HG03064 (cell line): ENCODE measurements around the gene ADAMTS13.
"Not testable (repeated sequence)": the region's sequence is repeated elsewhere in the genome, so short reads cannot be mapped to it uniquely, and the experiment has no call there.

Source experiments
- ATAC-seq: cut with Tn5 transposase; IDR thresholded peaks from one replicate; pipeline ENCODE4 v1.9.1; 2021; ENCODE audit warnings: low read depth; ENCODE audit not compliant: unreplicated experiment

Gene ADAMTS13

DNA sequence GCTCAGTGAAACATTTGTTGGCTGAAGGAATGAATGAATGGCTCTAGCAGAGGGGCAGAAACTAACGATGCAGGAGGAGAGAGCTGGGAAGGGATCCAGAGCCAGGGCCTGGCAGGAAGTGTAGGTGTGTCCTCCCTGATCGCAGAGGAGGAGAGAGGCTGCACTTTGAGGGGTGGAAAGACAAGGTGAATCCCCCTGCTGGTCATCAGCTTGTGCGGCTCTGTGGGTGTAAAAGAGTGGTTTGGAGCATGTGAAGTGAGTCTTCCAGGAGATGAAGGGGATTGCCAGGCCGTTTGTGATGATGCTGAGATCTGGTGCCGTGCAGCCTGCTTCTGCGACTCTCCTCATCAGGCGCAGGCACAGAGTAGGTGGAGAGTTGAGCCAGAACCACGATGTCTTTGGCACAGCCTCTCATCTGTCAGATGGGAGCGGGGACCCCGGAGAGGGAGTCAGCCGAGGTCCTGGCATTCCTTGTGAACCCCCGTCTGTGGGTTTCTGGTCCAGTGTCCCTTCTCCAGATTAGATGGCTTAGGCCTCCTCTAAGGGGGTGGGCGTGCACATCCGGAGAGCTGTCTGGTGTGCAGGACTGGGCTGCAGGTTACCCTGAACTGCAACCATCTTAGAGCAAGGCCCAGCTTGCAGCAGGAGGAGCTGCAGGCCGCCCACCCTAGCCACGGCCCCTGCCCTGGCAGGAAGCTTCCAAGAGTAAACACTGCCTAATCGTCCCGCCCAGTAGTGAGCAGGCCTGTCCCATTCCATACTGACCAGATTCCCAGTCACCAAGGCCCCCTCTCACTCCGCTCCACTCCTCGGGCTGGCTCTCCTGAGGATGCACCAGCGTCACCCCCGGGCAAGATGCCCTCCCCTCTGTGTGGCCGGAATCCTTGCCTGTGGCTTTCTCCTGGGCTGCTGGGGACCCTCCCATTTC, at the start of gene ADAMTS13:
TSS of gene ADAMTS13 (plus strand) at position 753 of the 928 bp plus-strand sequence. CDS start at position 830, 77 bp downstream.
- no peak for ATAC-seq

DNA sequence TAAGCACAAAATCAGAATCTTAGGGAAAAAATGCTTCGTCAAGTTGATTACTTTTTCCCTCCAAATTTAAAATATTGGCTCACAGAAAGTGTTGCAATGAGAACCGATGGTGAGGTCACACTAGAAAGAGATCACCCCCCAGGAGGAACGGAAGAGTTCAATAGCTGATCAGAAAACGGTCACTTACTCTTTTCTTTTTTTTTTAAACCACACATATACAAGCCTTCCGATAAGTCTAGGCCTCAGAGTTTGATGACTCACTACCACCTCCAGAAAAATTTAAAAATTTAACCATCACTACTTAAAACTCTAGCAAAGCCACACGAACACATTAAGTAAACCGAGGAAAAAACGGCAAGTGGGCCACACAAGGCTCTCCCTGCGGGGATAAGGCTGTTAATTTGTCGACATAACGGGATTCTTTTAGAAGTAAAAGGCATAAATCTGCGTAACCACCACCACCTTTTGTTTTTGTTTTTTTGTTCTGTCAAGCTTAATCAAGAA, 47.5 kb upstream of the ADAMTS13 start:
- no peak for ATAC-seq

DNA sequence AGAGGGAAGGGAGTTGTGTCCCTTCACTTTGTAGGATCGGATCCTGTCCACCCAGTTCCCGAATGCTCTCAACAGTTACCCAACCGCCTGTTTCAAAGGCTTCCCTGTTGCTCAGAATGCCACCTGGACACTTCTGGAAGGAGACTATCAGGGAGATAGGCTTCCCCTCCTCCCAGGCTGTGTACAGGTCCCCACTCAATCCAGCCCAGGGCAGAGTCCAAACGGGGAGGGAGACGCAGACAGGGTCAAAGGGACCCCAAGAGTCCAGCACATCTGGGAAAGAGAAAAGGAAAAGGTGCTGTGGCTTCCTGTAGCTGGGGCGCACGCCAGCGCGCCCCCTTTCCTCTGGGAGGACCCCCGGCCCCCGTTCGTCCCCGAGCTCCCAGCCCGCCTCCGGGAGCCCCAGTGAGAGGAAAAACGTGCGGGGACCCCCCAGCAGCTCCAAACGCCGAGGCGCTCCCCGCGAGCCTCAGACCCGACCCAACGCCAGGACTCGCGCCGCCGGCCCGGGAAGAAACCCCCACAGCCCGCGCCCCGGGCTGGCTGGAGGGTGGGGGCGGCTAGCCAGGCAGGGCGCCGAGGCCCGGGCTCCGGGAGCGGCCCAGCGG, 46.9 kb upstream of the ADAMTS13 start:
- peak; percentile 7 for ATAC-seq

- ATAC-seq: peak; percentile 81
Observed at GRCh38 chr9:133375724-133376654, 46.2 kb upstream of the ADAMTS13 start, which contains the start of the genes STKLD1 and SURF4. Gene STKLD1, plus strand, starts transcription at chr9:133376366. Its CDS starts 108 bp downstream, at chr9:133376474. Gene SURF4, minus strand, starts transcription at chr9:133376060. Its CDS starts 91 bp downstream, at chr9:133375969.

DNA sequence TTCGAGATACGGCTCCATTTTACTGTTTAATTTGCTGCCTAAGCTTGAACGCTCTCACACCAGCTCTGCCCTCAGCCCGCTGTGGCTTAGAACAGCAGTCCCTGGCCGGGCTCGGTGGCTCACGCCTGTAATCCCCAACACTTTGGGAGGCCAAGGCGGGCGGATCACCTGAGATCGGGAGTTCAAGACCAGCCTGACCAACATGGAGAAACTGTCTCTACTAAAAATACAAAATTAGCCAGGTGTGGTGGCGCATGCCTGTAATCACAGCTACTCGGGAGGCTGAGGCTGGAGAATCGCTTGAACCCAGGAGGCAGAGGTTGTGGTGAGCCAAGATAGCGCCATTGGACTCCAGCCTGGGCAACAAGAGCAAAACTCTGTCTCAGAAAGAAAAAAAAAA, 44.9 kb upstream of the ADAMTS13 start:
- not testable (repeated sequence) for ATAC-seq

GRCh38 chr9:133377721-133378216, 44.4 kb upstream of the ADAMTS13 start:
- ATAC-seq: no peak

- no peak for ATAC-seq
Observed at GRCh38 chr9:133378408-133378962, 43.7 kb upstream of the ADAMTS13 start.

DNA sequence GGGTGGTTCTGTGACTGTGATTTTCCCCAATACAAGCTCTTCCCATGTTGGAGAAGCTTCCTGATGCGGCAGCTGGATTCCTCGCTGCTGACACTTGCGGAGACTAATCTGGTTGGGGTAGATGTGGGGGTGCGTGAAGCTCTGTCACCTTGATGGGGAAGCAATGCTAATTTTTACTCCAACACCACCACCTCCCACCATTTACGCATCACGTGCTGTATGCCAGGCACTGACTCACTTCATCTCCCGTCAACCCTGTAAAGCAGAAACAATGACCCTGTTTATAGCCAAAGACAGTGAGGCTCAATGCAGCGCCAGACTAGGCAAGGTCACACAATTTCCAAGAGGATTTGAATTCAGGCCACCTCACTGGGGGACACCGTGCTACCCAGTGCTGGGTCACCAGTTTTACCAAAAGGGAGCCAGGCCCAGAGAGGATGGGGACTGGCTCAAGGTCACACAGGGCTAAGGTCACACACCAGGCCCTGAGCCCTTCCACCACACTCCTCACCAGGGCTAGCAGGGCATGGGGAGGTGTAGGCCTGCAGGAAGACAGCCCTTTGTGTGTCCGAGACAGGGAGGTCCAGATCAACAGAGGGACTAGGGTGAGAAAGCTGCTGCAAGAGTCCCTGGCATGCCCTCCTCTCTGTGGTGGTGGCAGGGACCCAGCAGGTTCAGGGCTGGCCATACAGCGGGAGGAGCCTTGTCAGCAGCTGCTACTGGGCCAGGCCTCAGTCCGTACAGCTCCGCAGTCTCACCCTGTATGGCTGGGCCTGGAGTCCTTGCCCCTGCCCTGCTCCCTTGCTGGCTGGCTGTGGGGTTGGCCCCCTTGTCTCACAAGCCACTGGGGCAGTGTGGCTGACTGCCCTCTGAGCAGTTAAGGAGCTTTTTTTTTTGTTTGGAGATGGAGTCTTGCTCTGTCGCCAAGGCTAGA, 42.7 kb upstream of the ADAMTS13 start:
- no peak for ATAC-seq

GRCh38 chr9:133380734-133381133, 41.4 kb upstream of the ADAMTS13 start:
- ATAC-seq: no peak

GRCh38 chr9:133382507-133383141, 39.5 kb upstream of the ADAMTS13 start:
- no peak for ATAC-seq

DNA sequence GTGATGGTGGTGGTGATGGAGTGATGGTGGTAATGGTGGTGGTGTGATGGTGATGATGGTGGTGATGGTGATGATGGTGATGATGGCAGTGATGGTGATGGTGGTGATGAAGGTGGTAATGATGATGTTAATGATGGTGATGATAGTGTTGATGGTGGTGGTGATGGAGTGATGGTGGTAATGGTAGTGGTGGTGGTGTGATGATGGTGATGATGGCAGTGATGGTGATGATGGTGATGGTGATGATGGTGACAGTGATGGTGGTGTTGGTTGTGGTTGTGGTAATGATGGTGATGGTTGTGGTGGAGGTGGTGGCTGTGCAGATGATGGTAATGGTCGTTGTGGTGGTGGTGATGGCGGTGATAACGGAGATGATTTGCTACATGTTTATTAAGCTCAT, 38.7 kb upstream of the ADAMTS13 start:
- no peak for ATAC-seq

DNA sequence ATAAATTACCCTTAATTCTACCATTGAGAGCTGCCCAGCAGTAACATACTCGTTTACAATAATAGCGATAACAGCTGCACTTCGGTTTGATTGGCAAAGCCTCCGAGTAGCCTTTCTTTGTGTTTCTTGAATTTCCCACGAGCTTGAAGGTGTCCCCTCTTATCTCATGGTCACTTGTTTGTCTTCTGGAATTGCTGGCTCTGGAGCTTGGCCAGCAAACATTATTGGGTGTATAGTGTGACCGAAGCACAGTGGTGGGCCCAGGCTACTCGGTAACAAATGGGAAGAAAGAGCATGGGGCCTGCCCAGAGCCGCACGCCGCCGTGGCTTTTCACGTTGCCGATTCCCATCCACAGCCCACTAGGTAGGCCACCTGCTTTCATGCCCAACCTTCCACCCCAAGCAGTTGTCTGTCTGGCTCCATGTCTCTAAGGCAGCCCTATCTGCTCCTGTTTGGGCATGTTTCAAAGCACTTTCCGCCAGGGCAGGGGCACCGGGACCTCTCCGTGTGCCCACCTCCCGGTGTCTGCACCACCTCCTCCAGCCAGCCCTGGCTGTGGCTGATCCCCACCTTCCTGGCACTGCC, 37.3 kb upstream of the ADAMTS13 start:
- ATAC-seq: no peak

DNA sequence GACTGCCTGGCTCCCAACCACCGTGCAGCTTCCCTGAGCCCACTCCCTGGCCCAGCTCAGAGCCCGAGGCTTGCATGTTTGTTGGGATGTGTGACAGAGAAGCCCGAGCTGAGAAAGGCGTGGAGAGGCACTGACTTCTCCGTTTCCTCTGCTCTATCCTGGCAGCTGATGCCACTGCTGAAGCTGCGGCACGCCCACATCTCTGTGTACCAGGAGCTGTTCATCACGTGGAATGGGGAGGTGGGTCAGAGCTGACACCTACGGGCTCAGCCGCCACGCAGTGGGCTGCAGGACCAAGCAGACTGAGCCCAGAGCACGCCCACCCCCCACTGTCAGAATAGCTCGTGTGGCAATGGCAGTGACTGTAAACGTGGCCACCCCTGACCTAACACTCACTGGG, 36.7 kb upstream of the ADAMTS13 start:
- no peak for ATAC-seq

GRCh38 chr9:133386338-133386737, 35.8 kb upstream of the ADAMTS13 start:
- no peak for ATAC-seq

DNA sequence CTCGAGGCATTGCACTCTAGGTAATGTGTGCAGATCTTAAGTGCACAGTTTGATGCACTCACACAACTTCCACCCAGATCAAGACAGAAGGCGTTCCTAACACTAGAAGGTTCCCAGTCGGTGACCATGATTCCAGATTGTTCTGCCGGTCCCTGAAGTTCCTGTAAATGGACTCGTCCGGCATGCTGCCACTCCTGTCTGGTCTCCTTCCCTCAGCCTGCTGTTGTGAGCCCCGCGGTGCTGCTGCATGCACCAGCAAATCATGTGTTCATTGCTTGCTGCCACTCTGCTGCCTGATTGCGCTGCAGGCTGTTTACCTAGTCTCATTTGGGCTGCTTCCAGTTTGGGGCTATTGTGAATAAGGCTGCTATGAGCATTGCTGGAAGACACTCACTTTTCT, 34.5 kb upstream of the ADAMTS13 start:
- ATAC-seq: no peak

- no peak for ATAC-seq
Observed at GRCh38 chr9:133389025-133389557, 33.1 kb upstream of the ADAMTS13 start.

GRCh38 chr9:133389562-133389961, 32.6 kb upstream of the ADAMTS13 start:
- no peak for ATAC-seq

DNA sequence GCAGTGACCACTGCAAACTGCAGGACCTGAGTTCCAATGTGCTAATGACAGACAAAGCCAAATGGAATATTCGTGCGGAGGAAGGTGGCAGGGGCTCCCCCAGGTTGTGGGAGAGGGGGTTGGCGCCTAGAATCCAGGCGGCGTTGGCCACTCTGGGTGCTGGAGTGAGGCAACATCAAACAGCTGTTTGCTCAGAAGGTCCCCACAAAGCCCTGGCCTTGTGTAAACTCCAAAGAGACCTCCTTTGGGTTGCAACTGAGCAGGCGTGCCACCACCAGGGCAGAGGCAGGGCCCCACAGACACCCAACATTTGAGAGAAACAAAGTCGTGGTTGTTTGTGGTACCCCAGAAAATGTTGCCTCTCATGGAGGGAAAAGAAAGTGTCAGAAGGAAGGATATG, 31.5 kb upstream of the ADAMTS13 start:
- no peak for ATAC-seq
